Measurements from ENCODE around the gene SORCS1. TPM values are rescaled to one million over a fixed set of nuclear protein-coding genes. Genes with fewer than 3 reads are reported as not detected.

The SORCS1 gene
- total RNA-seq, 4 donors from 2014 or later: 1.2 to 11.8 (median 6.2) TPM

DNA sequence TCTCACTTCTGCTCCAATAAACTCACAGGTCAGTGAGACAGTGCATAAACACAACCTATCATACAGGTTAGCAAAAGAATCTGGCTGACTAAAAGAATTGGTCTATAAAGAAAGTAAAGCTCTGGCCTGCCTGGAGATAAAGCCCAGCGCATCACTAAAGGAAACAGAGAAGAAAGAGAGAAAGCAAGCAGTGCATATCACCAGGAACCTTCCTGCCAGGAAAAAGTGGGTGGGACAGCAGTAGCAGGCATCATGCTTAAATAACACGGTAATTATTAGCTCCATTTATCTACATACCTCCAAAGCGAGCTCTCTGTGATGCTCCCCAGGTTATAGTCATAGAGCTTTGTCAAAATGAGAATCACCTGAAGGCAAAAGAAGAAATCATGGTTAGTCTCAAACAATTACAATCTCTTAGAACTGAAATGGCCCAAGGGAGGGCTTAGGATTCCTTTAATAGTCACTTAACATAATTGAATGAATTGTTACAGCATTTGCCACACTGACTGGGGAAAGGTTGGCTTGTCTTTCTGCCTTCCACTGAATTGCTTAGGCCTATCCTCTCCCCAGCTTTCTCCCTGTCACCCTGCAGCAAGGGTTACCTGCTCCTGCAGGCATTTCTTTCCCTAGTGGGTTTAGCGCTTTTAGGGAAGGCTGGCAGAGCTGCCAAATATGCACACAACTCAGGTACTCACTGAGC lies 208.1 kb downstream of the SORCS1 start:
- no peaks in the 10 kb centered on the region for H3K27me3 ChIP-seq
- 80 to 82% methylated on average over 4 of the region's 4 CpGs for WGBS, 2 donors
- H3K4me3 ChIP-seq (replicated peaks in 1 of 3): no peak overlapping the region
- H3K9me3 ChIP-seq: no peaks in the 10 kb centered on the region
- intact Hi-C loops (cut with DNase I): no loop called here
- TF ChIP-seq POLR2A (IDR thresholded peaks at IDR 0.05): no peak
- TF ChIP-seq, protein P1, sequence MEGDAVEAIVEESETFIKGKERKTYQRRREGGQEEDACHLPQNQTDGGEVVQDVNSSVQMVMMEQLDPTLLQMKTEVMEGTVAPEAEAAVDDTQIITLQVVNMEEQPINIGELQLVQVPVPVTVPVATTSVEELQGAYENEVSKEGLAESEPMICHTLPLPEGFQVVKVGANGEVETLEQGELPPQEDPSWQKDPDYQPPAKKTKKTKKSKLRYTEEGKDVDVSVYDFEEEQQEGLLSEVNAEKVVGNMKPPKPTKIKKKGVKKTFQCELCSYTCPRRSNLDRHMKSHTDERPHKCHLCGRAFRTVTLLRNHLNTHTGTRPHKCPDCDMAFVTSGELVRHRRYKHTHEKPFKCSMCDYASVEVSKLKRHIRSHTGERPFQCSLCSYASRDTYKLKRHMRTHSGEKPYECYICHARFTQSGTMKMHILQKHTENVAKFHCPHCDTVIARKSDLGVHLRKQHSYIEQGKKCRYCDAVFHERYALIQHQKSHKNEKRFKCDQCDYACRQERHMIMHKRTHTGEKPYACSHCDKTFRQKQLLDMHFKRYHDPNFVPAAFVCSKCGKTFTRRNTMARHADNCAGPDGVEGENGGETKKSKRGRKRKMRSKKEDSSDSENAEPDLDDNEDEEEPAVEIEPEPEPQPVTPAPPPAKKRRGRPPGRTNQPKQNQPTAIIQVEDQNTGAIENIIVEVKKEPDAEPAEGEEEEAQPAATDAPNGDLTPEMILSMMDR (IDR thresholded peaks at IDR 0.05): no peak
- H3K27ac ChIP-seq: no peak overlapping the region
- no peaks in the 10 kb centered on the region for H3K4me1 ChIP-seq
- H3K36me3 ChIP-seq: no peaks in the 10 kb centered on the region
- DNase-seq: no peak

DNA sequence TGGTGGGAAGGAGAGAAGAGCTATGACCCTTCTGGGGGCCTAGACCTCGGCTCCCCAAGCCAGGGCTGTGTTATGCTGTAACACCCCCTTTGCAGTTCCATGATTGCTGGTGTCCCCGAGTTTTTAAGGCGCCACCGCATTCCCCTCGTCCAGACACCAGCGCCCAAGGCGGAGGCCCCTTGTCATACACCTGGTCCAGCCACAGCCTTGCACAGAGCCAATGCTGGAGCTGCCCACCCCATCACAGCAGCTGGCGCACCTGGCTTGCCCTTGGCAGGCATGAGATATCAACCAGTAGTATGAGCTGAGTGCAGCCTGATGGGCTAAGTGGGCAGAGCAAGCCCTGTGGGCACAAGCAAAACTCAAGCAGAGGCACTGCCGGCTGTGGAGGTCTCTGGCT lies 209.4 kb downstream of the SORCS1 start:
- Histone ChIP-seq H3K27me3 (no peaks in the 10 kb centered on the region), H3K36me3 (no peaks in the 10 kb centered on the region), H3K4me1 (no peaks in the 10 kb centered on the region), H3K9me3 (no peaks in the 10 kb centered on the region), H3K27ac (no peak overlapping the region), H3K4me3 (replicated peaks in 1 of 3) (no peak overlapping the region)
- WGBS, 2 donors: 96 to 99% methylated on average over 9 of the region's 9 CpGs
- TF ChIP-seq, protein P1 (IDR thresholded peaks at IDR 0.05): no peak
- TF ChIP-seq POLR2A (IDR thresholded peaks at IDR 0.05): no peak
- DNase-seq: no peak
- intact Hi-C loops (cut with DNase I): no loop called here

DNA sequence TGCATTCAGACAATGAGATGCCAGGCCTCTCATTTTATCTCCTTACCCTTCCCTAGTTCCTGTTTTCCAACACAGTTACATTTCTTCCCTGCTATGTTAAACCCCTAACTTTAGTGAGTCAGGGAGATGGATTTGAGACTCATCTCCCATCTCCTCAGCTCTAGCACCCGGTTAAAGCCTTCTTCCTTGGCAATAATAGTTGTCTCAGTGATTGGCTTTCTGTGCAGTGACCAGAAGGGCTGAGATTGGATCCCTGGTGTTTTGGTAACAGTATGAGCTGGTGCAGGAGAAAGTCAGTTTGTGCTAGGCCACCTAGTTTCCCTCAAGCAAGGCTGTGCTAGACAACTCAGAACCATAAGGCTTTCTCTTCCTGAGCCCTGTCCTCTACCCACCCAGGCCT lies 212.5 kb downstream of the SORCS1 start:
- no peaks in the 10 kb centered on the region for H3K4me1 ChIP-seq
- no peak overlapping the region for H3K4me3 ChIP-seq (replicated peaks in 1 of 3)
- TF ChIP-seq, protein P1 (IDR thresholded peaks at IDR 0.05): no peak
- no peak for TF ChIP-seq POLR2A (IDR thresholded peaks at IDR 0.05)
- WGBS, 2 donors: 89 to 97% methylated on average over 1 of the region's 1 CpG
- DNase-seq: no peak
- H3K36me3 ChIP-seq: no peaks in the 10 kb centered on the region
- no peaks in the 10 kb centered on the region for H3K27me3 ChIP-seq
- no peaks in the 10 kb centered on the region for H3K9me3 ChIP-seq
- no peak overlapping the region for H3K27ac ChIP-seq
- intact Hi-C loops (cut with DNase I): no loop called here

DNA sequence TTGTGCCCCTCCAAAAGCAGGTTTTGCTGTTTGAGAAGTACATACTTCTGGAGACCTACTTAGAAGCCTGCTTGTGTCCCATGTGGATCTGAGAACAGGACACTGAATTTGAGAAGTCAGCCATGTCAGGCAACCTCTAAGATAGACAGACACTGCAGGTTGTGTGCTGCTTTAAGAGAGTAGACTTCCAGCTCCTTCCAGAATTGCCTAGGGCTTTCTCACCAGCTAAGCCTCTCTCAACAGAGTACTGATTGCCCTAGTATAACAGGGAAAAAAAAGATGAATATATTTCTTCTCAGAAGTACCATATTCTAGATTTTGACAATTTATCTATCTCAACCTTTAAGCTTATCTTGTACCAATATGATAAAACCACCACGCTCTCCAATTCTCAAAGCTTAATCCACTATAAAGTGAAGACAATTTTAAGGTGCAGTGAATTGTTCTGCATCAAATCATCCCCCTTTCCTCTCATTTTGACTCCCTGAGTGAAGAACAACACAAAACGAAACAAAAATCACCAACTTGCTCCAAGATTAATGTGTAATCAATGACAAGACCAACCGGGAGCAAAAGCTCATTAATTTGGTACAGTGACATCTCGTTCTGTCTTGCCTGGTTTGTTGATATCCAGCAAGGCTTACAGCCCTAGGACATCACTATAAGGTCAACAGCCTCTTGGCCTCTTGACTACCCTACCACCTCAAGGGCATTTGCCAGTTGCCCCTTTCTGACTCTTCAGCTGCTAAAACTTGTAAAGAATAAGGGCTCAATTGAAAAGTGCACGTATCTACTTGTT lies 214.6 kb downstream of the SORCS1 start:
- 79 to 85% methylated on average over 5 of the region's 5 CpGs for WGBS, 2 donors
- Histone ChIP-seq H3K27ac (no peak overlapping the region), H3K4me3 (replicated peaks in 1 of 3) (no peak overlapping the region), H3K27me3 (no peaks in the 10 kb centered on the region), H3K9me3 (no peaks in the 10 kb centered on the region), H3K36me3 (no peaks in the 10 kb centered on the region), H3K4me1 (no peaks in the 10 kb centered on the region)
- DNase-seq: no peak
- no peak for TF ChIP-seq POLR2A (IDR thresholded peaks at IDR 0.05)
- TF ChIP-seq, protein P1 (IDR thresholded peaks at IDR 0.05): no peak
- intact Hi-C loops (cut with DNase I): no loop called here

DNA sequence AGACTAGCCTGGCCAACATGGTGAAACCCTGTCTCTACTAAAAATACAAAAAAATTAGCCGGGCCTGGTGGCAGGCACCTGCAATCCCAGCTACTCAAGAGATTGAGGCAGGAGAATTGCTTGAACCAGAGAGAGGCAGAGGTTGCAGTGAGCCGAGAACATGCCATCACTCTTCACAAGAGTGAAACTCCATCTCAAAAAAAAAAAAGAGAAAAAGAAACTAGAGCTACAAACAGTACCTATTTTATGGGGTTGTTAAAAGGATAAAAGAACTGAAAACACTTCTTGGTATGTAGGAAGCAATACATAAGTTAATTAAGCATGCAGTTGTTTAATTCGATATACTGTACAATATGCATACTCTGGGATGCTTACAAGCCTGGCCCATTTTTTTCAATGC lies 216.9 kb downstream of the SORCS1 start:
- Histone ChIP-seq H3K27ac (no peak overlapping the region), H3K4me3 (replicated peaks in 1 of 3) (no peak overlapping the region), H3K27me3 (no peaks in the 10 kb centered on the region), H3K4me1 (peaks cover 2 to 3% of the 10 kb centered on the region in 2 donors), H3K36me3 (no peaks in the 10 kb centered on the region), H3K9me3 (no peaks in the 10 kb centered on the region)
- intact Hi-C loops (cut with DNase I): no loop called here
- TF ChIP-seq, protein P1 (IDR thresholded peaks at IDR 0.05): no peak
- no peak for TF ChIP-seq POLR2A (IDR thresholded peaks at IDR 0.05)
- DNase-seq: no peak
- WGBS, 2 donors: 85 to 89% methylated on average over 3 of the region's 3 CpGs

Data from thyroid gland (tissue), 4 donors.